IPS-20b (cell line): Measurements from ENCODE around the gene DDOST.

Experiments used
- H3K27ac ChIP-seq: one replicate; pipeline ENCODE4 v1.5.1; 2013; ENCODE audit warnings: low read length
- H3K27me3 ChIP-seq: 2 replicates; pipeline ENCODE4 v1.6.1; 2013; ENCODE audit warnings: mild to moderate bottlenecking, low read length, inconsistent platforms; ENCODE audit not compliant: insufficient read depth
- H3K36me3 ChIP-seq: 2 replicates; pipeline ENCODE4 v1.6.1; 2013; ENCODE audit warnings: low read depth, mild to moderate bottlenecking, inconsistent platforms, low read length, moderate library complexity; ENCODE audit not compliant: insufficient read depth
- H3K4me1 ChIP-seq: 2 replicates; pipeline ENCODE4 v1.6.1; 2013; ENCODE audit warnings: mild to moderate bottlenecking, control low read depth, inconsistent platforms, low read length, moderate library complexity; ENCODE audit not compliant: insufficient read depth
- H3K4me3 ChIP-seq: 2 replicates; pipeline ENCODE4 v1.5.1; 2013; ENCODE audit warnings: mild to moderate bottlenecking, low read length, inconsistent platforms
- H3K9ac ChIP-seq: 2 replicates; pipeline ENCODE4 v1.6.1; 2013; ENCODE audit warnings: low read depth, mild to moderate bottlenecking, inconsistent platforms, low read length, moderate library complexity
- H3K9me3 ChIP-seq: 2 replicates; pipeline ENCODE4 v1.6.1; 2013; ENCODE audit warnings: mild to moderate bottlenecking, low read depth, low read length, inconsistent platforms; ENCODE audit not compliant: insufficient read depth

The DDOST gene

DNA sequence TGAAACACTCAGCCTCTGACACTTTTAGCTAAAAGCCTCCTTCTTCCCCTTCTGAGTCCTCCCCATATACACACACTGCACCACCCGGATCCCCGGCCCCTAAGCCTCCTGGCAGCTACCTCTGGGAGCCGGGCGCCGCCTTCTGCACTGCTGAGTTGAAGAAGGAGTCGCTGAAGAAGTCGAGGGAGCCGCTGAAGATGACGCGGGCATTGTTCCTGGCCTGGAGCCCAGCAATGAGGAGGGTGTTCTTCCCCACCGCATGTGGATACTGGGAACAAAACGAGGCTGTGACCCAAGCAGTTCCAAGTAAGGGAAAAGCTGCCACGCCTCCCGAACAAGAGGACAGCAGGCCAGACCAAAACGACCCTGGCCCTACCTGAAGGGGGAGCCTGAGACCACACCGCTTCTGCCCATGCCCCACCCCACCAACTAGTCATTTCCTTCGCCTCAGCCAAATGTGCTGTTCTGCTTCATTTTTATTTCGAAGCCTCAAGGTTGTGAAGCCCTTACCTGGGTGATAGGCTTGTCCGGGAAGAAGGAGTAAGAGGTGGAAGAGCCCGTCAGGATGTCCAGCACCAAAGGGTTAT lies 7.0 kb downstream of the DDOST start:
- Histone ChIP-seq H3K27ac (no peak overlapping the region), H3K9me3 (no peaks in the 10 kb centered on the region), H3K36me3 (peaks cover 97% of the 10 kb centered on the region)

DNA sequence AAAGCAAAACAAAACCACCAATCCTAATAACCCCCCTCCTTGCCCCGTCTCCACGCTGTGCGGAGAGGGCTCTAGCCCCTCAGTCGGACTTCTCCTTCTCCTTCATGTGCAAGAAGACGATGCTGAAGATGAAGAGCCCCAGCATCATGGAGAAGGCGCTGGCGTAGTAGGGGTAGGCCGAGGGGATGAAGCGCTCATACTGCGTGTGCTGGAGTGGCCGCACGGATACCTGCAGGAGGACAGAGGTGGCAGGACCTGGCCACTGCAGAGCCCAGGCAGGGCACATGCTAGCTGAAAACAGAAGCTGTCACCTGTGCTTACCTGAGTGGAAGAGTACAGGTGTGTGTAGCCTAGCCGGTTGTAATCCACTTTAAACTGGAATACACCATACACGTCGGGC lies 8.9 kb downstream of the DDOST start:
- H3K36me3 ChIP-seq: peaks cover 91% of the 10 kb centered on the region
- H3K4me3 ChIP-seq: no peak overlapping the region
- H3K27ac ChIP-seq: no peak overlapping the region
- no peaks in the 10 kb centered on the region for H3K9me3 ChIP-seq
- H3K9ac ChIP-seq: no peak overlapping the region
- no peaks in the 10 kb centered on the region for H3K4me1 ChIP-seq
- H3K27me3 ChIP-seq: no peaks in the 10 kb centered on the region

More for the DNA sequence above, 7.0 kb downstream of the DDOST start:
- Histone ChIP-seq H3K4me3 (no peak overlapping the region), H3K4me1 (no peaks in the 10 kb centered on the region), H3K27me3 (no peaks in the 10 kb centered on the region), H3K9ac (no peak overlapping the region)

DNA sequence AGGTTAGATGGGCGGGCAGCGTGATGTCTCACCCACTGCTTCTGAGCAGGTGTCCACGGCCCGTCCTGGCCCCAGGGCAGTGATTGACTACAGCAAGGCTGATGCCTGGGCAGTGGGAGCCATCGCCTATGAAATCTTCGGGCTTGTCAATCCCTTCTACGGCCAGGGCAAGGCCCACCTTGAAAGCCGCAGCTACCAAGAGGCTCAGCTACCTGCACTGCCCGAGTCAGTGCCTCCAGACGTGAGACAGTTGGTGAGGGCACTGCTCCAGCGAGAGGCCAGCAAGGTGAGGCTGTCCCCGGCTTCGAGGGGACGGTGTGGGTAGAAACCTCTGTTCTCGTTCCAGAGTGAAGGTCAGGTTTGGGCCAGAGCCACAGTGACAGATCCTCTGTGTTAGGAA lies 12.2 kb downstream of the DDOST start:
- no peak overlapping the region for H3K4me3 ChIP-seq
- H3K36me3 ChIP-seq: peaks cover 66% of the 10 kb centered on the region
- no peaks in the 10 kb centered on the region for H3K27me3 ChIP-seq
- no peak overlapping the region for H3K9ac ChIP-seq
- H3K4me1 ChIP-seq: no peaks in the 10 kb centered on the region
- no peak overlapping the region for H3K27ac ChIP-seq
- no peaks in the 10 kb centered on the region for H3K9me3 ChIP-seq

DNA sequence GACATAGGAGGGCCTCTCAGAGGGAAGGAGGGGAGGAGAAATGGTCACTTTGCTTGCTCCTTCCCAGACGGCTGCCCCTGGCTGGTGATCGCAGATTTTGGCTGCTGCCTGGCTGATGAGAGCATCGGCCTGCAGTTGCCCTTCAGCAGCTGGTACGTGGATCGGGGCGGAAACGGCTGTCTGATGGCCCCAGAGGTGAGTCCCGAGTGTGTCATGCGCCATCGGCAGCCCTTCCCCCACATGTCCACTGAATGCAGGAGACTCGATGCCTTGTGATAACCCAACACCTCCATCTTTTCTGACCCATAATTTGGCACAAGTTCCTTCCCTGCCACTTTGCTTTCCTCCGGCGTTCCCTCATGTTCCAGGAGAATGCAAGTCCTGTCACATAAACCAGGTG lies 12.7 kb downstream of the DDOST start:
- H3K4me1 ChIP-seq: no peaks in the 10 kb centered on the region
- H3K27ac ChIP-seq: no peak overlapping the region
- H3K9me3 ChIP-seq: no peaks in the 10 kb centered on the region
- H3K36me3 ChIP-seq: peaks cover 61% of the 10 kb centered on the region
- H3K9ac ChIP-seq: no peak overlapping the region
- no peak overlapping the region for H3K4me3 ChIP-seq
- no peaks in the 10 kb centered on the region for H3K27me3 ChIP-seq

DNA sequence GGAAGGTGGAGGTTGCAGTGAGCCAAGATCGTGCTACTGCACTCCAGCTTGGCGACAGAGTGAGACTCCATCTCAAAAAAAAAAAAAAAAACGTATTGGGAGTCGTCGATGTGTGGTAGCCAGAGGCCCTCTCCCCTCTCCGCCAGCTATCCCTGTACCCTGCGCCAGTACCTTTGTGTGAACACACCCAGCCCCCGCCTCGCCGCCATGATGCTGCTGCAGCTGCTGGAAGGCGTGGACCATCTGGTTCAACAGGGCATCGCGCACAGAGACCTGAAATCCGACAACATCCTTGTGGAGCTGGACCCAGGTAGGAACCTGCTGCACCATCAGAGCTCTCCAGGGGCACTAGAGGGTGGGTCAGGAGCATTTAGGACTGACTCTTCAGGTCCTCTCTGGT lies 15.8 kb downstream of the DDOST start:
- Histone ChIP-seq H3K36me3 (peaks cover 32% of the 10 kb centered on the region), H3K4me1 (peaks cover 5% of the 10 kb centered on the region; the same call in 1 of the 2 replicates), H3K9me3 (no peaks in the 10 kb centered on the region), H3K27me3 (no peaks in the 10 kb centered on the region), H3K27ac (no peak overlapping the region), H3K4me3 (no peak overlapping the region), H3K9ac (no peak overlapping the region)

DNA sequence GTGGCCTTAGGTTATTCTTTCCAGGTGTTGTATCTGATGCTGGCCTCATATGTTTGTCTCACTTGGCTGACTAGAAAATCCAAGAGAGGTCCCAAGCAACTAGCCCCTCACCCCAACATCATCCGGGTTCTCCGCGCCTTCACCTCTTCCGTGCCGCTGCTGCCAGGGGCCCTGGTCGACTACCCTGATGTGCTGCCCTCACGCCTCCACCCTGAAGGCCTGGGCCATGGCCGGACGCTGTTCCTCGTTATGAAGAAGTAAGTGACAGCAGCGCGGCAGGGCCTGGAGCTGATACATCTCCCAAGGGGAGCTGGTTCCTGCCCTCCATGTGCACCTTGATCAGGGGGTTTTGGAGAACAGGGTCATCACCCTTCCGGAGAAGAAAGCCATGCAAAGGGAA lies 16.8 kb downstream of the DDOST start:
- peaks cover 29% of the 10 kb centered on the region for H3K36me3 ChIP-seq
- no peaks in the 10 kb centered on the region for H3K27me3 ChIP-seq
- H3K27ac ChIP-seq: no peak overlapping the region
- H3K9ac ChIP-seq: no peak overlapping the region
- no peak overlapping the region for H3K4me3 ChIP-seq
- H3K4me1 ChIP-seq: peaks cover 5% of the 10 kb centered on the region; the same call in 1 of the 2 replicates
- H3K9me3 ChIP-seq: no peaks in the 10 kb centered on the region

DNA sequence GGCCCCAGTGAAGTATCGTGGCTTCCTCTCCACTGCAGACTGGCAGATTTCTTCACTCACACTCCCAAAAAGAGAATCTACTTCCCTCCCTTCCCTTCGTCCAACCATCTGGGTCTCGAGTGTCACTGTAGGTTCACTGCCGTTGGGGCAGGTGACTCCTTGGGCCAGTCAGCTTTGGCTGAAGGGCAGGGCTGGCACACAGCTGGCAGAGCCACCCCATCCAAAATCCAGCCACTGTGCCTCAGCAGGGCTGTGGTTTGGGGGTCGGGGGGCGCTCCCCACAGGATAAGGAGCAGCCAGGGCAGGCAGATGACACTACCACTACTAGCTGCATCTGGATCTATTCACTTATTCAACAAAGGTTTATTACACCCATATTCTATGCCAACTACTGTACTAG lies 18.1 kb downstream of the DDOST start:
- no peak overlapping the region for H3K4me3 ChIP-seq
- H3K9me3 ChIP-seq: no peaks in the 10 kb centered on the region
- no peaks in the 10 kb centered on the region for H3K27me3 ChIP-seq
- peaks cover 29% of the 10 kb centered on the region for H3K36me3 ChIP-seq
- H3K4me1 ChIP-seq: peaks cover 5% of the 10 kb centered on the region; the same call in 1 of the 2 replicates
- H3K9ac ChIP-seq: no peak overlapping the region
- H3K27ac ChIP-seq: no peak overlapping the region

DNA sequence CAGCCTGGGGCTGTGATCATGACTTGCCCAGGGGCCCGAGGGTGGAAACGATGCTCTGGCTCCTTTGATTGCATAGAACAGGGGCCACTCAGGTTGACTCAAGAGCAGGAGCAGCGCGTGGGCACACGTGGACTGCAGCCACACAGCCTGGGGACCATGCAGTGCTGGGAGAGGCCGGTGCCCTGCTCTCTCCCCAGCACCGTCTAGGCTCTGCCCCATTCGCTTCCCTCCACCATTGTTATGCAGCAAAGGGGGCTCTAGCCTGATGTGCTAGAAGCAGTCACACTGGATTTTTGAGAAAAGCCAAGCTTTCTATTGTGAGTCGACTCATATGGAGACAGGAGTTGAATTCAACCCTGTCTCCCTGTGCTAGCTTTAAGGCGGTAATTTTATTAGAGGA lies 19.2 kb downstream of the DDOST start:
- H3K36me3 ChIP-seq: peaks cover 31% of the 10 kb centered on the region
- peaks cover 5% of the 10 kb centered on the region; the same call in 1 of the 2 replicates for H3K4me1 ChIP-seq
- no peaks in the 10 kb centered on the region for H3K9me3 ChIP-seq
- no peak overlapping the region for H3K27ac ChIP-seq
- no peaks in the 10 kb centered on the region for H3K27me3 ChIP-seq
- H3K4me3 ChIP-seq: no peak overlapping the region
- peak overlapping the region; percentile 15 for H3K9ac ChIP-seq

DNA sequence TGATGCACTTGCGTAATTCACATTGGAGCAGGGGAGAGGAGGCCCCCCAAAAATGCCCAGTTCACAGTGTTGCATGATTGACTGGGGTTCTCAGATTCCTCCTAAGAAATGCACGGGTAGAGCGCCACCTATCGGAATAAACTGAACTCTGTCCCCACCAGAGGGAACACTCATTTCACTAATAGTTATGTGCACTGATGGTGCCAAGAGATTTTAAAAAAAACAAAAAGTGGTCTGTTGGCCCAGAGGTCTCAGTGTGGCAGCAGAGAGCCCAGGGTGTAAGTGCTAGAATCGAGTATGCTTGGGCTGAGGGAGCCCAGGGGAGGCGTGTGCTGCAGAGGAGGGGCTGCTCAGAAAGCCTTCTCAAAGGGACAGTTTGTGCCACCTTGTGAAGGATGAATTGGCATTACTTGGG lies 21.0 kb downstream of the DDOST start:
- H3K27ac ChIP-seq: no peak overlapping the region
- no peaks in the 10 kb centered on the region for H3K27me3 ChIP-seq
- no peaks in the 10 kb centered on the region for H3K9me3 ChIP-seq
- peaks cover 5% of the 10 kb centered on the region; the same call in 1 of the 2 replicates for H3K4me1 ChIP-seq
- no peak overlapping the region for H3K4me3 ChIP-seq
- no peak overlapping the region for H3K9ac ChIP-seq
- peaks cover 31% of the 10 kb centered on the region for H3K36me3 ChIP-seq

DNA sequence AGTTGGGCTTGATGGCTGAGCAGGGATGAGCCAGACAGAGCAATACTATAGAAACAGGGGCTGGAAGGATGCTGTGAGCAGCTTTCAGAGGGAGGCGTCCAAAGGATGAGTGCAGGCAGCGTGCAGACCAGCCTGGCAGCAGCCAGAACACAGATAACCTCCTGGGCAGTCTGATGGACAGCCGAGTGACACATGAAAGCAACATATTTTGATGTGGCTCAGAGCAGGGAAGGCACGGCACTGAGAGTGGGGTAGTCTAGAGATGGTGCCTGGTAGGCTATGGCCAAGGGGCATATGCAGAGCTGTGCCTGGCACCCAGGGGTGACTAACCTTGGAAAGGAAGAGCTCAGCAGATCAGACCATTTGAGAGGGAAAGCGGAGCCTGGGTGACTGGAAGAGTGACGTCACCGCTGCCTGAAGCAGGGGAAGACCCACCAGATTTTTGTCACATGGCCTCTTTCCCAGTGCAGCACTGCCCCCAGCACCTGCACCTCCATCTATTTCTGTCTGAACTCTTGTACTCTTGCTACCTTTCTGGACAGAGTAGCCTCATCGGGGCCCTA lies 24.3 kb downstream of the DDOST start:
- Histone ChIP-seq H3K9me3 (no peaks in the 10 kb centered on the region), H3K4me3 (no peak overlapping the region), H3K4me1 (peaks cover 3% of the 10 kb centered on the region), H3K27me3 (0 out of 2 replicates have a peak, but pooled peaks cover 4% of the 10 kb centered on the region), H3K36me3 (peaks cover 23% of the 10 kb centered on the region), H3K27ac (no peak overlapping the region), H3K9ac (no peak overlapping the region)

DNA sequence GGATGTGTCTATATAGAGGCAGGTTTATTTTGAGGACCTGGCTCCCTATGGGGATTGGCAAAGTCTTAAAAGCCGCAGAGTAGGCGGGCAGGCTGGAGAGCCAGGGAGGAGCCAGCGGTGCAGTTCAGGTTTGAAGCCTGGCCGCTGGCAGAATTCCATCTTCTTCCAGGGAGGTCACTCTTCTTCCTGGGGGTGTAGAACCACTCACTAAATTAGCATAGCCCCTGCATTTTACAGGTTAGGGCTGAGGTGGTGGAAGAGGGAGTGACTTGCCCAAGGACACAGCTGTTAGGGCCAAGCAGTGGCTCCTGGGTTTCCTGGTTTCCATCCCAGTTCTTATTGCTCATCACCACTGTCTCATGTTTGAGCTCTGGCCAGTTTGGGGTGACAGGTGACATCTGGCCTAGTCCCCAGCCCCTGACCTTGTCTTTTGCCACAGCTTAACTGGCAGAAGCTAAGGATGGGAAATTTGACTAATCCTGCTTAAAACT lies 26.5 kb downstream of the DDOST start:
- Histone ChIP-seq H3K36me3 (peaks cover 19% of the 10 kb centered on the region), H3K4me3 (peak overlapping the region; percentile 86), H3K9me3 (no peaks in the 10 kb centered on the region), H3K27me3 (0 out of 2 replicates have a peak, but pooled peaks cover 4% of the 10 kb centered on the region), H3K9ac (peak overlapping the region; percentile 81; the same call in 1 of the 2 replicates), H3K4me1 (peaks cover 3% of the 10 kb centered on the region), H3K27ac (peak overlapping the region; percentile 23)

DNA sequence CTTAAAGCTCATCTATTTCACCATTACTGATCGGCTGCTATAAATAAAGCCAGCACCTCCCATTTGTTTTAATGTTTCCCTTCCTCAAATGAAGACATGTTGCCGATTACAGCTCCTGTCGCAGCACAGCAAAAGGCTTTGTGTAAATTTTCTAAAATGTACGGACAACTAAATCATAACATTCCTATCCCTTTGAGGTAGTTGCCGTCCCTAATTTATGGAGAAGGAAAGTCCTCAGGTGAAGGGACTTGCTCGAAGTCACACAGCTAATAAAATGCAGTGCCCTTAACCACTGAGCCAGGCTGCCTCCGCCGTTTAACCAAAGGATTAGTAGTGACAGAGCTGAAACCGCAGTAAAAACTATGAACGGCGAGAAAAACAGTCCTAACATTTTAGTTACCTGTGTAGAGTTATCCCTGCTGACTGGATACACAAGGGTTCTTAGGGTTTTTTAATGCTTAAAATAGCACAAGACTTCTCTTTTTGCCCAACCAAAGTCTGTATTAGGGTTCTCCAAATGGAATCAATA lies 27.0 kb downstream of the DDOST start:
- peak overlapping the region; percentile 86 for H3K4me3 ChIP-seq
- peak overlapping the region; percentile 81; the same call in 1 of the 2 replicates for H3K9ac ChIP-seq
- peaks cover 3% of the 10 kb centered on the region for H3K4me1 ChIP-seq
- H3K36me3 ChIP-seq: peaks cover 14% of the 10 kb centered on the region; the same call in 1 of the 2 replicates
- peak overlapping the region; percentile 23 for H3K27ac ChIP-seq
- H3K9me3 ChIP-seq: no peaks in the 10 kb centered on the region
- H3K27me3 ChIP-seq: 0 out of 2 replicates have a peak, but pooled peaks cover 4% of the 10 kb centered on the region
